Measurements from ENCODE around the gene AK9.

DNA sequence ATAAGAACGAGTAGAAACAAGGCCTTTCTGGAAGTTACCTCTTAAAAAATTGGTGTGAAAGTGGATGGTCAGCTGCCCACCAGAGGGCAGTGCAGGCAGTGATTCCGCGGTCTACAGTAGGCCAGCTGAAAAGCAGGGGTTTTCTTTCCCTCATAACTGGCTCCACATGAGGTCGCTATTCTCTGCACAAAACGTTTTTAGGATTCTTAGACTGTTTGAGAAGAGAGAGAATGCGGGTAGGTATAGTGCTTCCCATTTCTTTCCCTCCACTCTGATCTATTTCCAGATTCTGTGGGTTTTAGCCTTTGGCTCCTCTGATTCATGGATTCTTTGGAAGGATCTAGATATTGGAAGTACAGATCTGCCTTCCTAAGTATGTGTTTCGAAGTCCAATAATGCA, 14.3 kb upstream of the AK9 start:
- TF ChIP-seq, protein P1, sequence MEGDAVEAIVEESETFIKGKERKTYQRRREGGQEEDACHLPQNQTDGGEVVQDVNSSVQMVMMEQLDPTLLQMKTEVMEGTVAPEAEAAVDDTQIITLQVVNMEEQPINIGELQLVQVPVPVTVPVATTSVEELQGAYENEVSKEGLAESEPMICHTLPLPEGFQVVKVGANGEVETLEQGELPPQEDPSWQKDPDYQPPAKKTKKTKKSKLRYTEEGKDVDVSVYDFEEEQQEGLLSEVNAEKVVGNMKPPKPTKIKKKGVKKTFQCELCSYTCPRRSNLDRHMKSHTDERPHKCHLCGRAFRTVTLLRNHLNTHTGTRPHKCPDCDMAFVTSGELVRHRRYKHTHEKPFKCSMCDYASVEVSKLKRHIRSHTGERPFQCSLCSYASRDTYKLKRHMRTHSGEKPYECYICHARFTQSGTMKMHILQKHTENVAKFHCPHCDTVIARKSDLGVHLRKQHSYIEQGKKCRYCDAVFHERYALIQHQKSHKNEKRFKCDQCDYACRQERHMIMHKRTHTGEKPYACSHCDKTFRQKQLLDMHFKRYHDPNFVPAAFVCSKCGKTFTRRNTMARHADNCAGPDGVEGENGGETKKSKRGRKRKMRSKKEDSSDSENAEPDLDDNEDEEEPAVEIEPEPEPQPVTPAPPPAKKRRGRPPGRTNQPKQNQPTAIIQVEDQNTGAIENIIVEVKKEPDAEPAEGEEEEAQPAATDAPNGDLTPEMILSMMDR (IDR thresholded peaks at IDR 0.05), result peak; percentile 93 to 96 (median 94)
- no peak for TF ChIP-seq EP300 (IDR thresholded peaks at IDR 0.05)
